Measurements from ENCODE around the gene MGAM2.
"Not testable (repeated sequence)": the region's sequence is repeated elsewhere in the genome, so short reads cannot be mapped to it uniquely, and the experiment has no call there.

Gene MGAM2

DNA sequence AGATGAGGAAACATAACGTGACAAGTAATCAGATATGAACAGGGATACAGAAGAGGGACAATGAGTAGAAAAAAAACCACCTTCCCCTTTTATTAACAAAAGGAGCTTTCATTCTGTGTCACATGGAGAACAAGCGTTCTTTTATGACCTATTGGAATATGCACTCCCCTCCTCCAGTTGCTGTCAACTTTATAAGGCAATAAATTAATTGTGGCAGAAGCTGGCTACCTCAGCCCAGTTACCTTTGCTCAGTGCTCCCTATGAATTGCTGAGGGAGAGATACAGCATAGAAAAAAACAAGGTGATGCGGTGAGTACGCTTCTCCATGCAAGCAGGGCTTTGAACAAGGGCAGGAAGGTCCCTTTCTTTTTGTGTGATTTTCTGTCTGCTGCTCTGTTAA lies at the start of gene MGAM2:
MGAM2 (plus strand) TSS at position 220 of the 400 bp plus-strand sequence. CDS start 5,156 bp downstream, outside the sequence.
- DNase-seq, result no peak

DNA sequence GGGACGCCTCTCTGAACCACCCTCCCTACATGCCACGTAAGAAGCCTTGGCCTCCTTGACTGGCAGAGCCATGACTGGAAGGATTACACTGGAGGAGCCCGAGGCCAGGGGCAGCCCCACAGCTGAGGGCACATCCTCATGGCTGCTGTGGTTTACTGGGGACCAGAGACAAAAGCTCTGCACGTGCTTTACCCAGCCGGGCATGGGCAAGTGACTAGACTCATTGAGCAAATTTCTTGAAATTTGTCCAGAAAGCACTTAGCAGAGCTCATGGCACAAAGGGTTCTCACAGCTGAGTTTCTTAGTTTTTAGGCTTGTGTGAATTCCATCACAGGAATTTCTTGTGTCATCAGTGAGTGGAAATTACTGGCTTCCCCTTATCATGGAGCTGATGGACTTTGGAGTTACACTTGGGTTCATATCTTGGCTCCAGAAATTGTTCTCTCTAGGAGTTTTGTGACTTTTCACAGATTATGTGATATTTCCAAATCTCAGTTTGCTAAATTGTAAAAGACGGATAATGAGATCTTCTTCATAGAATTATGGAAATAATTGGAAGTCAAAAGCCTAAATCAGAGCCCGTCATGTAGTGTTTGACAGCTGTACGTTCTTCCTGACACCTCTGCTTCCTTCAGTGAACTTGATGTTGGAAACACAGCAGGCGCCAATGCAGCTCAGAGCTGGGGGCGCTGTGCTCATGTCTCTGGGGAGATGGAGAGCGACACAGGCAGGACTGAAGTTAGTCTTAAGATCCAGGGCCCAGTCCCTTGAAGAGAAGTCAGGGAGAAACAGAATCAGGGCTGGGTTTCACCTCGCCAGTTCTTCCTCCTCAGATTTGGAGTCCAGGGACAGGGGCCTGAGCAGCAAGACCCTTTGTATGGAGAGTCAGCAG lies 47.7 kb upstream of the MGAM2 start:
- no peak for DNase-seq

- no peak for DNase-seq
Measured at GRCh38 chr7:142066536-142066935, 45.0 kb upstream of the MGAM2 start.

DNA sequence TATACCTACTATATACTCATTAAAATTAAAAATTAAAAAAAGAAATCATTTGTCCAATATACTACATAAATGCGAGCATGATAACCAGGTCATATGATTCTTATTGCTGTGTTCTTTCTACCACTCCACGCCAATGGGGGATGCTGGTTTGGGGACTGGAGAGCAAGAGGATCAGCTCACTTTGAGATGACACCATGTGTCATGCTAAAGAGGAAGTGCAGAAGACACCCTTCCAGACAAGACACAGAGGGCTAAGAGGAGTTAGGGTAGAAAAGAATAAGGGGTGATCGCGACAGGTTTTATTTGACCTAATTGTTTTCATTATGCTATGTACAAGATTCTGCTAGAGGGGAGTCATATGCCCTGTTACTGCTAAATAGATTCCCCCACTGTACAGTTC lies 33.8 kb upstream of the MGAM2 start:
- no peak for DNase-seq

- DNase-seq, result no peak
Measured at GRCh38 chr7:142083605-142084004, 27.9 kb upstream of the MGAM2 start.

- no peak for DNase-seq
Measured at GRCh38 chr7:142085428-142085827, 26.1 kb upstream of the MGAM2 start.

GRCh38 chr7:142088022-142088714 lies 23.4 kb upstream of the MGAM2 start:
- DNase-seq, result no peak

DNA sequence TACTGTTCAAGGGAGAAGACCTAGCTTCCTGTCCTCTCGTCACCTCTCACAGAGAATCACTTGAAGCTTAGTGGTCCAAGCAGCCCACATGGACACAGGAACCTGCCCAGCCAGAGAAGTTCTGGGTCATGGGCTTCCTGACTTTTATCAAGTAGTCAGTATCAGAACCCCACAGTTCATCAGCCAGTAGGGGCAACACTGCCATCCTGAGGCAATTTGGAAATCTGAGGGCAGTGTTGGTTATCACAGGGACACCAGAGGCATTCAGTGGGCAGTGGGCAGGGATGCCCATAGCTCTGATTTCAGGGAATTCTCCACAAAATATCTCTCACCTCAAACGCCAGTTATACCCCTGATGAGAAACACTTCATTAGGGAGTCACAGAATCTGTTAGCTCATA lies 22.5 kb upstream of the MGAM2 start:
- DNase-seq, result no peak

GRCh38 chr7:142091961-142092360 lies 19.6 kb upstream of the MGAM2 start:
- DNase-seq, result no peak

DNA sequence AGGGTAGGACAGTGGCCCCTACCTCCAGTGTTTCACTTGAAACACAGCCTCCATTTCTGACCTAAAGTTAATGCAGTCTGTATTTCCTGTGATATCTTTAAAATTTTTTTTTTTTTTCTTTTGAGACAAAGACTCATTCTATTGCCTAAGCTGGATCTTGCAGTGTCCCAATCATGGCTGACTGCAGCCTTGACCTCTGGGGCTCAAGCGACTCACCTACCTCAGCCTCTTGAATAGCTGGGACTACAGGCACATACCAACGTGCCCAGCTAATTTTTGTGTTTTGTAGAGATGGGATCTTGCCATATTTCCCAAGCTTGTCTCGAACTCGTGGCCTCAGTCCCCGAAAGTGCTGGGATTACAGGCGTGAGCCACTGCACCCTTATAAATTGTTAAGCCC lies 16.7 kb upstream of the MGAM2 start:
- no peak for DNase-seq

- DNase-seq, result no peak
Measured at GRCh38 chr7:142097571-142097970, 13.9 kb upstream of the MGAM2 start.

DNA sequence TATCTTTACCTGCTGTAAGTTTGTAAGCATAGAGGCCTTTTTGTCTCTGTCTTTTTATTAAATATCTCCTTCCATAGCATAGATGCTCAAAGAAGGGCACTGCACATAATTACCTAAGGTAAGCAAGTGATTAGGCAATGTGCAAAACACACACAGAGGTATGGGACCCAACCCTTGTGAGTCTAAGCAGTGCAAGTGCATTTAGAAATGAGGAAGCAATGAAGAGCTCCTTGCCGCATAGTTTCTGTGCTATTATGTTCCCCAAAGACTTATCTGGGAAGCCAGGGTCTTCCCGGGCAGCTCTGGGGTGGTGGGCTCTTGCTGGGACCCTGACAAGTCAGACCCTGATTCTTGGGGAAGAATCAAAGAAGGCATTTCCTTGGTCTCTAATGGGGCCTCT lies 13.5 kb upstream of the MGAM2 start:
- DNase-seq, result no peak

GRCh38 chr7:142099347-142099746 lies 12.2 kb upstream of the MGAM2 start:
- DNase-seq, result not testable (repeated sequence)

DNA sequence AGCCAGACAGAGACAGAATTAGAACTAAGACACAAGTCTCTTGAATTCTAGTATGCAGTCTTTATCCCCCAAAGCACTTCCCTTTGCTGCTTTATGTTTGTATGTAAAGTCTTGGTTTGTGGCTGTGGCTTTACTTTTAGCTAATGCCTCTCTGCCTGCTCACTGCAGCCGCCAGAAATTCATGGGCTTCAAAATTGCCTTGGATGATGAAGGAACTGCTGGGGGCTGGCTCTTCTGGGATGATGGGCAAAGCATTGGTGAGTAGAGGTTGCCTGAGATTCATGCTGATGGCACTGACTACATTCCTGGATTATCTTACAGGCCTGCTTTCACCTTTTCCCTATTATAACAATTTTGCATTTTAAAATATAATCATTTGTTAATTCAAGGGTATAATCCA lies 10.9 kb upstream of the MGAM2 start:
- no peak for DNase-seq

DNA sequence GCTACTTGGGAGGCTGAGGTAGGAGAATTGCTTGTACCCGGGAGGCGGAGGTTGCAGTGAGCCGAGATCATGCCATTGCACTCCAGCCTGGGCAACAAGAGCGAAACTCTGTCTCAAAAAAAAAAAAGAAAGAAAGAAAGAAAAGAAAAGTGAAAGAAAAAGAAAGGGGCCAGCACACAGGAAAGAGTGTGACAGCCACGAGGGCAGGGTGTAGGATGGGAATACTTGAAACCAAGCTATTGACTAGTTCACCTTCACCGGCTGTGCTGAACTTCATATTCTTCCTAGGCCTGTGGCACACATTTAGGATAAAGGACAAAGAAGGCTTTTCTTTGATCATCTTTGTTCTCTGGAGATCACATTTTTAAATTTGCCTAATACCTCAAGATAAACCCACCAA lies 9.7 kb upstream of the MGAM2 start:
- DNase-seq, result not testable (repeated sequence)

GRCh38 chr7:142104550-142105527 lies 6.7 kb upstream of the MGAM2 start:
- no peak for DNase-seq

GRCh38 chr7:142108728-142109505 lies 2.6 kb upstream of the MGAM2 start:
- no peak for DNase-seq

DNA sequence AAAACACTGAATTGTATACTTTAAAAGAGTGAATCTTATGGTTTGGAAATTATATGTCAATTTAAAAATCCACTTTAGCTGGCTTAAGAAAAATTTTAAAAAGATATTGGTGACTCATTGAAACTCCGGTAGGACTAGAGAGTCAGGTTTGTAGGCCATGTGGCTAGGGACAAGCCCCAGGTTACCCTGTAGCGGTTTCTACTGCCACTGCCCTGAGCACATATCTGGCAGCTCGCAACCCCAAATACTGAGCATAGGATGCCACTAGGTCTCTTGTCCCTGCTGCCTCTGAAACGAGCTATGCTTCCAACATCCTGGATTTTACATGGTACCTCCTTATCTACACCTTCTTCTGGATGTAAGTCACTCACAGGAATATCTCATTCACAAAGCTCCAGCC lies 1.4 kb upstream of the MGAM2 start:
- no peak for DNase-seq

GRCh38 chr7:142110638-142111037 lies 880 bp upstream of the MGAM2 start:
- DNase-seq, result no peak

DNA sequence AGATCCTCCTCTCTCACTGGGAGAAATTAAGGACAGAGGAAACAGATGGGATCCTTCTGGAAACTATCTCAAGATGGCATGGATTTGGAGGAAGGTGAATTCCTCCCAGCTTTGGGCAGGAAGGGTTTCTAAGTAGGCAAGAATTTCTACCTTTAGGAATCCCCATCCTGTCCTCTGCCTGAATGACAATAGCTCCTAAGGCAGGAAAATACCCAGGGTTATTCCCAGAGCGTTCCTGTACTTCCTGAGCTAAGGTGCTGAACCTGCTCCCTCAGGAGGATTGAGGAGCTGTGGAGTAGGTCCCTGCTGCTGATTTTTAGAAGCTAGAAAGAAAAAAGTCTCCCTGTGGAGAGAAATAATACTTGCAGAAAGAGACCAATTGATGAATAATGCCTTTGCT lies 568 bp downstream of the MGAM2 start:
- DNase-seq, result no peak

GRCh38 chr7:142114207-142114606 lies 2.7 kb downstream of the MGAM2 start:
- DNase-seq, result no peak

DNA sequence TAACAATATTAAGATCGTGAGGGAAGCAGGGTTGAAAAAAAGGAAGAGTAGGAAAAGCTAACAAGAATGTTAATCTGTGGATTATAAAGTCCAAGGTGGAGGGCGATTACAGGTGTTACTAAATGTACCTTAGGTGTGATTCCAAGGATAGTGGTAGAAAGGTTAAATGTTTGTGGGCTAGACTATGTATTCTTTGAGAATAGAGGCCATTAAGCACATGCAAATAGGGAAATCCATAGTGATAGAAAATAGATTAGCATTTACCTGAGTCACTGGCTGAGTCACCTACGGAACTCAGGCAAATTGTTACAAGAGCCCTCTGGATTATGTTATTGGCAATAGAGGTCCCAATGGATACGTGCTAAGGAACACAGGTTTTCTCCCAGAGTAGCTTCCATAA lies 9.0 kb downstream of the MGAM2 start:
- no peak for DNase-seq
